NCI-H69 (cell line): ENCODE measurements around the gene RGMA.
"Not testable (repeated sequence)": the region's sequence is repeated elsewhere in the genome, so short reads cannot be mapped to it uniquely, and the experiment has no call there.

Experiments used
- DNase-seq: peaks from one replicate; lab custom pipeline; 2025; lab: John Stamatoyannopoulos, UW

The RGMA gene

GRCh38 chr15:93034512-93034911 lies 54.5 kb downstream of the RGMA start:
- no peak for DNase-seq

- DNase-seq = no peak
Measured at GRCh38 chr15:93033434-93034045, 55.5 kb downstream of the RGMA start.

GRCh38 chr15:93032515-93033206 lies 56.4 kb downstream of the RGMA start:
- not testable (repeated sequence) for DNase-seq

GRCh38 chr15:93031557-93032384 lies 57.2 kb downstream of the RGMA start:
- not testable (repeated sequence) for DNase-seq

GRCh38 chr15:93031103-93031464 lies 57.9 kb downstream of the RGMA start:
- no peak for DNase-seq

GRCh38 chr15:93030430-93031102 lies 58.4 kb downstream of the RGMA start:
- DNase-seq = peak; percentile 62

- DNase-seq = peak; percentile 11
Measured at GRCh38 chr15:93029836-93030429, 59.1 kb downstream of the RGMA start.

- DNase-seq = no peak
Measured at GRCh38 chr15:93029214-93029835, 59.7 kb downstream of the RGMA start.

- DNase-seq = no peak
Measured at GRCh38 chr15:93028632-93029213, 60.3 kb downstream of the RGMA start.

GRCh38 chr15:93028111-93028631 lies 60.8 kb downstream of the RGMA start:
- no peak for DNase-seq

GRCh38 chr15:93027413-93027812 lies 61.6 kb downstream of the RGMA start:
- no peak for DNase-seq

- no peak for DNase-seq
Measured at GRCh38 chr15:93026380-93026817, 62.6 kb downstream of the RGMA start.

- DNase-seq = no peak
Measured at GRCh38 chr15:93025625-93025982, 63.4 kb downstream of the RGMA start.

GRCh38 chr15:93024716-93025624 lies 64.0 kb downstream of the RGMA start:
- DNase-seq = no peak

GRCh38 chr15:93024293-93024692 lies 64.7 kb downstream of the RGMA start:
- DNase-seq = no peak

GRCh38 chr15:93020976-93021772 lies 67.8 kb downstream of the RGMA start:
- no peak for DNase-seq

- no peak for DNase-seq
Measured at GRCh38 chr15:93019971-93020370, 69.0 kb downstream of the RGMA start.

GRCh38 chr15:93019090-93019489 lies 69.9 kb downstream of the RGMA start:
- no peak for DNase-seq

GRCh38 chr15:93018574-93018973 lies 70.4 kb downstream of the RGMA start:
- DNase-seq = no peak
